ENCODE measurements around the gene PARVG. TPM values are rescaled to one million over a fixed set of nuclear protein-coding genes. Genes with fewer than 3 reads are reported as not detected.
A peak's percentile ranks its signal among the peaks of the same experiment; 100 is the strongest.

Gene PARVG
- total and polyA plus RNA-seq, 2 of the 8 experiments (the other 6 are each of a cell fraction or from before 2014, with no cell fraction given), result 0.37 to 1.5 TPM

DNA sequence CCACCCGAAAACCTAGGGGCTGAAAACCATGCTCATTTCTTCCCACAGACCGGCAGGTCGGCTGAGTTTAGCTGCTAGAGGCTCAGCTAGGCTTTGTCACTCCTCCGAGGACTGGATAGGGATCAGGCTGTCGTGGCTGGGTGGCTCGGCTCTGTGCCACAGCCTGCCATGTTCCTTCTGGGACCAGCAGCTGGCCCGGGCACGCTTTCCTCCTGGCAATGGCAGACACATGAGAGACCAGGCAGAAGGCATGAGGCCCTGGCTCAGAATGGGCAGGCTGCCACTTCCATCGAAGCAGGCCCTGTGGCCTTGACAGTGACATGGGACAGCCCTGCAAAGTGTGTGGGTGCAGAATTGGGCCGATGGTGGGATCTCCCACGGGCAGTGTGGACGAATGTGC, 20.9 kb downstream of the PARVG start:
- H3K23me2 ChIP-seq (ENCODE audit: low read depth, low read length), result peaks cover 5% of the 10 kb centered on the region; the same call in 1 of the 2 replicates
- H3K79me2 ChIP-seq (ENCODE audit: control insufficient read depth in 1 of 2, insufficient read depth in 2 of 2, low read length in 2 of 2), result no peaks in the 10 kb centered on the region
- H3K36me3 ChIP-seq (ENCODE audit: control insufficient read depth in 2 of 4, insufficient read depth in 4 of 4, low read length in 3 of 4), result no peaks in the 10 kb centered on the region
- no peak overlapping the region for H2BK120ac ChIP-seq (replicated peaks; ENCODE audit: low read depth, low read length)
- H3K23ac ChIP-seq (ENCODE audit: insufficient read length), result no peak overlapping the region
- no peak overlapping the region for H2AFZ ChIP-seq (ENCODE audit: low read length)
- no peaks in the 10 kb centered on the region for H4K20me1 ChIP-seq (replicated peaks in 1 of 2; ENCODE audit: control insufficient read depth in 1 of 2, insufficient read depth in 2 of 2, low read length in 2 of 2)
- no peak overlapping the region; the same call in 1 of the 2 replicates for H2AK5ac ChIP-seq (ENCODE audit: low read depth, low read length)
- no peak overlapping the region for H3K4me2 ChIP-seq (ENCODE audit: insufficient read depth in 1 of 2, low read depth in 2 of 2, low read length in 2 of 2)
- no peaks in the 10 kb centered on the region for H3K79me1 ChIP-seq (ENCODE audit: low read depth, low read length)
- ChIA-PET POLR2A (ENCODE audit: partially characterized antibody) (no interaction called here), CTCF (ENCODE audit: partially characterized antibody) (interaction anchor here (1.1 to 1.3 kb wide), 3 partner anchors 22 to 156 kb away, joined by 3 to 4 read pairs (median 3); no protein-coding TSS in a partner anchor)
- 0 out of 2 replicates have a peak overlapping the region, but pooled peaks have one; percentile 24 for H2BK5ac ChIP-seq (ENCODE audit: low read depth, low read length)
- no peaks in the 10 kb centered on the region; a peak in 1 of 7 replicates for H3K4me1 ChIP-seq (replicated peaks in 1 of 4; ENCODE audit: control insufficient read depth in 3 of 4, insufficient read depth in 4 of 4, low read length in 3 of 4)
- FAIRE-seq (no peak), DNase-seq (ENCODE audit: low read depth in 1 of 2, low spot score in 2 of 2) (no peak)
- peak overlapping the region; percentile 22 for H4K8ac ChIP-seq (ENCODE audit: extremely low read depth, insufficient read depth, low read length)
- no peak overlapping the region for H3K18ac ChIP-seq (ENCODE audit: extremely low read depth, low read length)
- no peak overlapping the region for H4K5ac ChIP-seq (ENCODE audit: insufficient read length, low read depth, low read length)
- H3K27ac ChIP-seq (ENCODE audit: low read depth, low read length), result no peak overlapping the region
- peak overlapping the region; percentile 72; the same call in 1 of the 2 replicates for H2BK15ac ChIP-seq (ENCODE audit: low read length)
- TF ChIP-seq MAFK (IDR thresholded peaks at IDR 0.05; ENCODE audit: low read depth, low read length) (no peak), SP2 (IDR thresholded peaks at IDR 0.05; ENCODE audit: low read length) (no peak), EZH2 (IDR thresholded peaks at IDR 0.05; ENCODE audit: low read depth, low read length, severe bottlenecking) (no peak), CBX5 (IDR thresholded peaks at IDR 0.05; ENCODE audit: low read depth, low read length) (no peak), TEAD4 (IDR thresholded peaks at IDR 0.05; ENCODE audit: low read depth, low read length) (no peak), JUND (IDR thresholded peaks at IDR 0.05; ENCODE audit: low read length) (no peak), RFX5 (IDR thresholded peaks at IDR 0.05; ENCODE audit: borderline replicate concordance, low read depth, low read length) (no peak), EGR1 (IDR thresholded peaks at IDR 0.05; ENCODE audit: borderline replicate concordance, low read depth, low read length) (no peak), TCF12 (IDR thresholded peaks at IDR 0.05; ENCODE audit: low read depth, low read length) (no peak), POLR2AphosphoS5 (IDR thresholded peaks at IDR 0.05; ENCODE audit: low read depth, low read length) (no peak), CREB1 (IDR thresholded peaks at IDR 0.05) (no peak), RAD21 (IDR thresholded peaks at IDR 0.05 in 1 of 2, conservative IDR thresholded peaks at IDR 0.05 in 1 of 2; ENCODE audit: low read depth in 2 of 2, low read length in 2 of 2) (no peak)
- TF ChIP-seq, protein P1, sequence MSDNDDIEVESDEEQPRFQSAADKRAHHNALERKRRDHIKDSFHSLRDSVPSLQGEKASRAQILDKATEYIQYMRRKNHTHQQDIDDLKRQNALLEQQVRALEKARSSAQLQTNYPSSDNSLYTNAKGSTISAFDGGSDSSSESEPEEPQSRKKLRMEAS (IDR thresholded peaks at IDR 0.05), result no peak
- H3K4me3 ChIP-seq (ENCODE audit: extremely low read depth in 1 of 4, insufficient read depth in 2 of 4, low read depth in 3 of 4, low read length in 4 of 4), result no peak overlapping the region
- no peaks in the 10 kb centered on the region for H3K9me3 ChIP-seq (ENCODE audit: insufficient read depth in 2 of 2, low read depth in 1 of 2, low read length in 1 of 2)
- no peak overlapping the region for H3K56ac ChIP-seq (replicated peaks; ENCODE audit: insufficient read length, low read depth, low read length)
- H3K14ac ChIP-seq (ENCODE audit: insufficient read length), result no peak overlapping the region
- no peak overlapping the region for H3K4ac ChIP-seq (replicated peaks; ENCODE audit: insufficient read length, low read depth, low read length)
- H3K9ac ChIP-seq (replicated peaks in 1 of 4; ENCODE audit: extremely low read depth in 1 of 4, low read depth in 3 of 4, low read length in 3 of 4), result no peak overlapping the region
- no peaks in the 10 kb centered on the region for H3K27me3 ChIP-seq (replicated peaks in 1 of 4; ENCODE audit: control insufficient read depth in 3 of 4, extremely low read depth in 1 of 4, insufficient read depth in 3 of 4, low read length in 3 of 4)
- no peak overlapping the region for H4K91ac ChIP-seq (replicated peaks; ENCODE audit: insufficient read length, low read length)
- H2BK20ac ChIP-seq (ENCODE audit: low read length), result no peak overlapping the region
- WGBS, 2 experiments (ENCODE audit: extremely low coverage in 1 of 2, insufficient coverage in 1 of 2, insufficient read length in 1 of 2, insufficient replicate concordance in 2 of 2, low coverage in 1 of 2, low lambda C conversion rate in 2 of 2, missing lambda C conversion rate in 1 of 2), result 86% methylated on average over 12 of the region's 12 CpGs; no CpG with 5 or more reads in 1 of the 2 experiments
- no peak overlapping the region for H2BK12ac ChIP-seq (ENCODE audit: low read depth, low read length)
